Activated naive CD4-positive, alpha-beta T cell treated with anti-CD3 and anti-CD28 coated beads, Interleukin-2, amount 50 U/mL, for 16 hours (primary cell): ENCODE results near the gene BICD1.
"Not testable (repeated sequence)": the region's sequence is repeated elsewhere in the genome, so short reads cannot be mapped to it uniquely, and the experiment has no call there.

Experiments used
- DNase-seq: peaks from one replicate; pipeline ENCODE4 v3.0.0-alpha.2; 2020

Gene BICD1

GRCh38 chr12:32106517-32107358, at the start of gene BICD1:
Gene BICD1, plus strand, starts transcription at chr12:32106847. Its CDS starts 485 bp downstream, at chr12:32107332.
- peak; percentile 75 for DNase-seq

GRCh38 chr12:32061033-32061432, 45.6 kb upstream of the BICD1 start:
- no peak for DNase-seq

GRCh38 chr12:32062881-32063280, 43.8 kb upstream of the BICD1 start:
- DNase-seq = no peak

GRCh38 chr12:32063796-32064195, 42.9 kb upstream of the BICD1 start:
- no peak for DNase-seq

- DNase-seq = no peak
These were observed 40.4 kb upstream of the BICD1 start for GRCh38 chr12:32066206-32066605.

GRCh38 chr12:32069071-32069470, 37.6 kb upstream of the BICD1 start:
- DNase-seq = no peak

GRCh38 chr12:32069731-32070130, 36.9 kb upstream of the BICD1 start:
- no peak for DNase-seq

GRCh38 chr12:32070370-32070769, 36.3 kb upstream of the BICD1 start:
- DNase-seq = no peak

GRCh38 chr12:32072102-32072501, 34.5 kb upstream of the BICD1 start:
- no peak for DNase-seq

- DNase-seq = no peak
These were observed 32.2 kb upstream of the BICD1 start for GRCh38 chr12:32074432-32074831.

- no peak for DNase-seq
These were observed 29.7 kb upstream of the BICD1 start for GRCh38 chr12:32076941-32077340.

GRCh38 chr12:32080435-32080834, 26.2 kb upstream of the BICD1 start:
- DNase-seq = no peak

GRCh38 chr12:32083489-32083888, 23.2 kb upstream of the BICD1 start:
- DNase-seq = no peak

- no peak for DNase-seq
These were observed 22.5 kb upstream of the BICD1 start for GRCh38 chr12:32084017-32084688.

GRCh38 chr12:32084753-32085152, 21.9 kb upstream of the BICD1 start:
- DNase-seq = no peak

- DNase-seq = no peak
These were observed 19.3 kb upstream of the BICD1 start for GRCh38 chr12:32087306-32087705.

- no peak for DNase-seq
These were observed 17.5 kb upstream of the BICD1 start for GRCh38 chr12:32089156-32089555.

- no peak for DNase-seq
These were observed 17.1 kb upstream of the BICD1 start for GRCh38 chr12:32089586-32089985.

- no peak for DNase-seq
These were observed 15.0 kb upstream of the BICD1 start for GRCh38 chr12:32091696-32092095.

GRCh38 chr12:32098112-32098511, 8.5 kb upstream of the BICD1 start:
- no peak for DNase-seq

GRCh38 chr12:32099275-32099674, 7.4 kb upstream of the BICD1 start:
- not testable (repeated sequence) for DNase-seq

GRCh38 chr12:32100361-32100760, 6.3 kb upstream of the BICD1 start:
- DNase-seq = no peak

- no peak for DNase-seq
These were observed 5.8 kb upstream of the BICD1 start for GRCh38 chr12:32100888-32101287.

GRCh38 chr12:32102234-32102633, 4.4 kb upstream of the BICD1 start:
- DNase-seq = no peak
